HG02938 (cell line): Measurements from ENCODE around the gene ENPP7.

ENCODE experiments used
- ATAC-seq: cut with Tn5 transposase; IDR thresholded peaks from one replicate; pipeline ENCODE4 v1.9.1; 2021; ENCODE audit warnings: mild to moderate bottlenecking, moderate library complexity; ENCODE audit not compliant: unreplicated experiment

The ENPP7 gene, protein sequence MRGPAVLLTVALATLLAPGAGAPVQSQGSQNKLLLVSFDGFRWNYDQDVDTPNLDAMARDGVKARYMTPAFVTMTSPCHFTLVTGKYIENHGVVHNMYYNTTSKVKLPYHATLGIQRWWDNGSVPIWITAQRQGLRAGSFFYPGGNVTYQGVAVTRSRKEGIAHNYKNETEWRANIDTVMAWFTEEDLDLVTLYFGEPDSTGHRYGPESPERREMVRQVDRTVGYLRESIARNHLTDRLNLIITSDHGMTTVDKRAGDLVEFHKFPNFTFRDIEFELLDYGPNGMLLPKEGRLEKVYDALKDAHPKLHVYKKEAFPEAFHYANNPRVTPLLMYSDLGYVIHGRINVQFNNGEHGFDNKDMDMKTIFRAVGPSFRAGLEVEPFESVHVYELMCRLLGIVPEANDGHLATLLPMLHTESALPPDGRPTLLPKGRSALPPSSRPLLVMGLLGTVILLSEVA

DNA sequence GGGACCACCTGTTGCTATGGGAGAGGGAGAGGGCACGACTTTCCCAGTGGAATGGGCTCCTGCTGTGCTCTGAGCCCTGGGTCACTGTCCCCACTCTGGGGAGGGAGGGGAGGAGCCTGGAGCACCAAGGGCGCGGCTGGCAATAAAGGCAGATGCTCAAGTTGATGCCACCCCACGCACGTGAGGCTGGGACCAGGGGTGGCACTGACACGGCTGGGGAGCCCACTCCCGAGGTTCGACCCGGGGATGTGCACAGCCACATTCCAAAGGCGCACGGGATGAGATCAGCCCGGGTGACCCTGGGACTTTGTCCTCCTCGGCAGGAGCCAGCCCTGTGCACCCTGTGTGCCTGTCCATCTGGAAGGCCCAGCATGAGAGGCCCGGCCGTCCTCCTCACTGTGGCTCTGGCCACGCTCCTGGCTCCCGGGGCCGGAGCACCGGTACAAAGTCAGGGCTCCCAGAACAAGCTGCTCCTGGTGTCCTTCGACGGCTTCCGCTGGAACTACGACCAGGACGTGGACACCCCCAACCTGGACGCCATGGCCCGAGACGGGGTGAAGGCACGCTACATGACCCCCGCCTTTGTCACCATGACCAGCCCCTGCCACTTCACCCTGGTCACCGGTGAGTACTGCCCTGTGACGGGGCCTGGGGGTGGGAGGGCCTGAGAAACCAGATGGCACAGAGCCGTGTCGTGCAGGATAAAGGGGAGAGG, at the start of gene ENPP7:
ENPP7 (plus strand) TSS at position 175 of the 715 bp plus-strand sequence; CDS start at position 372, 197 bp downstream.
- ATAC-seq = no peak

DNA sequence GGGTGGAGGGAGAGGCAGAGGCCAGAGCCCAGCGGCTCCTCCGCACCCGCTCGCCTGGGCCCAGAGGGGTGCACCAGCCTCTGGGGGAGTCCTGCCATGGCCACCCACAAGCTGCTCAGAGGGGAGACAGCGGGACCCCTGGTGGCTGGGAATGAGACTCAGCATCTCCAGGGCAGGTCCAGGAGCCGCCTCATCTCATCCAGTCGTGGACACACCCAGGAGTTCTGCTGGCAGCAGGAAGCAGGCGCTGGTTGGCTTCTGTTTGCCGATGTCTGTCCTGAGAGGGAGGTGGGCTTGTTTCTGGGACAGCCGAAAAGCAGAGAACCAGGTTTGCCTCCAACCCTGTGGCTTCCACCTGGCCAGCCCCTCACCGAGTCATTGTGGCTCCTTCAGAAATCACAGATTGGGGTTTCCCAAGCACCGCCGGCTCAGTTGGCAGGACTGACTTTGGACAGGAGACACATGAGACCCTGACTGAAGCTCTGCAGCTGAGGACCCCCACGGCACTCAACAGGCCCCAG, 49.6 kb upstream of the ENPP7 start:
- no peak for ATAC-seq

DNA sequence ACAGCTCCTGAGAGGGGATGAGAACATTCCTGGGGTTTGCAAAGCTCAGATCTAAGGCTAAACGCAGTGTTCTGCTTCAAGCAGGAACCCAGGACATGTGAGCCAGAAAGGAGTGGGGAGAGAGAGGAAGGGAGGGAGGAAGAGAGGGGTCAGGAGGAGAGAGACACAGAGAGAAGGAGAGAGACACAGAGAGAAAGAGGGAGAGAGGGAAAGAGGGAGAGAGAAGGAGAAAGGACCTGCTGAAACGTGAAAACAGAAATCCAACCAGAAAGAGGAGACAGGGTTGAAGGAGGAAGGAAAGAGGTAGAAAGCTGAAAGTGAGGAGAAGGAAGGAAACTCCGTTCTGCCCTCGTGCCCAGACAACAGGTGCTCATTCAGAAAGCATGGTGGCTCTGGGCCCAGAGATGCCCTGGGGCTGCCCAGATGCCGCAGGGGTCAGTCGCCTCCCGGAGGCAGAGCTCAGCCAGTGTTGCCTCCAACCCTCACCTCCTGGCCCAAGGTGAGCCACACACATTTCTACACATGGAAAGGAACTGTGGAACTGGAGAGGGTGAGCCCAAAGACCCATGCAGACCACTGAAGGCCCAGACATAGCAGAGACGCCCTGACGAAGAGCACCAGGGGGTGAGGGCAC, 49.0 kb upstream of the ENPP7 start:
- no peak for ATAC-seq

DNA sequence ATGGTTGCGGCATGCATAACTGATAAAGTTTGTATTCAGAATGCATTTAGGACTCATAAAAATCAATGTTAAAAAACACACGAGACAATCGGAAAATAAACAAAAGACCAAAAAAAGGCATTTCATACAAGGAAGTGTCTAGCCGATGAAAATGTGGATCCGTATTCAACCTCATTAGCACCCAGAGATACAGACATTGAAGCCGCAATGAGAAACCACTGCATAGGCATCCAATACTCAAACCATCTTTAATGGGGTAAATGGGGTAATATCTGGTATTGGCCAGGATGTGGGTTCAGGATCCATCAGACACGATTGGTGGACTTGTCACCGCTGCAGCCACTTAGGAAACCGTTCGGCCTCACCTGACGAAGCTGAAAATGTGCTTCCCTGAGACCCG, 47.4 kb upstream of the ENPP7 start:
- no peak for ATAC-seq

DNA sequence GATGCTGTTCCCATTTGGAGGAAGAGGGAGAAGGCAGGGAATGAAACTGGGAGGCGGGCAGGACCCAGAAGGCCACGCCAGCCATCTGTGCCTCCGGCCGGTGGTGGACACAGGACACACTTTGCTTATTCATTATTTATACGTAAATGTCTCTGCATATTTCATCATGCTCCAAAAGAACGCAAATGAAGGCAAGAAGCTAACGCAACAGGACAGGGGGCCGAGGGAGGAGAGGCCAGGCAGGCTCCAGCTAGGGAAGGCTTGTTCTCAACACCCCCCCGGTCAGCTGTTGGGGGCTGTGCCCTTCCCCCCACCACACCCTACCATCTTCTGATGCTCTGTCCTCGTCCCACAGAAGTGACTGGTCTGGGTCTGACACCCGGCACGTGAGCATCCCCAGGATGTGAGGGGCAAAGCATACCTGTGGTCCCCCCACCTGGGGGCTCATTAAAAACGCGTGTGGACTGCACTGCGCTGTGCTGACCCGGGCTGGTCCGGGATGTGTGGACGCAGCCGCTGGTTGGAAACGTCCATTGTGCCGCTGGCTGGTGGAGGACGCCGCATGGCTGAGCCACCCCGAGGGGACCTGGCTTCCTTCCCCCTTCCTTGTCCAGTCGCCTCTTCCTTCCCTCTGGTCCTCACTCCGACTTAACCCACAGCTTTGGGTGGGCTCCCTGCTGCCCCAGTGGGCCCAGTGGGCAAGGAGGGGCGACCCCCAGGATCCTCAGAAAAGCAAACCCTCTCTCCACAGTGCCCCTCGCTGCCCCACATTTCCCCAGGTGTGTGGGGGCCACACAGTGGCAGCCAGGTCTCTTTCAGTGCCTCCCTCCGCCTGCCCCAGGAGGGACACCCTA, 46.4 kb upstream of the ENPP7 start:
- ATAC-seq = no peak

DNA sequence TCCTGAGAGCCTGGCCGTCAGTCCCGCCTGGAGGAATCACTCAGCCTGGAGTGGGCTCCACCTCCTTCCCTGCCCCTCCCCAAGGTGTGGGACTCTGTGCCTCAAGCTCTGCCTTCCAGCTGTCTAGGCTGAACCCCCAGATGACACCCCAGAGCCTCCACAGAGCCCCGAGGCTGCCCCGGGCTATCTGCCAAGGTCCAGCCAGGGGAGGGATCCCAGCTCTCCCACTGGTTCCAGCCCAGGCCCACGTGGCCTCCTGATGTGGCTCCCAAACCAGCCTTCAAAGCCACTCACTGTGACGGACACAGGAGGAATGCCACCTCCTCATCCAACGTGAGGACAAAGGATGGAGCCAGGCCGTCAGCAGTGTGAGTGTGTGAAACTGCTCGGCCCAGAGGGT, 45.6 kb upstream of the ENPP7 start:
- ATAC-seq = no peak

DNA sequence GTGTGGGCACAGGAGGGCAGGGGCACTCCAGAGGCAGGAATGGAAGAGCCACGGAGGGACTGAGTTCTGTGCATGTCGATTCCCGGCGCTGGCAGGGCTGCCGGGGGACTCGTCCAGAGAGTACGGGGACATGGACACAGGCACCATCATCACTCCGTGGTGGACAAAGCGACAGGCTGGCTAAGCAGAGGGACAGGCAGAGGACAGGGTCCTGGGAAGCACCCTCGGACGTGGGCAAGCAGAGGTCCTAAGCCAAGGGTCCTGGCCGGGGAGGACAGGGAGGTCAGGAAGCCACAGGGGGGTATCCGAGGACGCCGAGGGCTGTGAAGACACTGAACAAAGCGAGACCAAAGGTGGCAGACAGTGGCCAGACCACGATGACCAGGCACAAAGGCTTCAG, 44.3 kb upstream of the ENPP7 start:
- no peak for ATAC-seq

DNA sequence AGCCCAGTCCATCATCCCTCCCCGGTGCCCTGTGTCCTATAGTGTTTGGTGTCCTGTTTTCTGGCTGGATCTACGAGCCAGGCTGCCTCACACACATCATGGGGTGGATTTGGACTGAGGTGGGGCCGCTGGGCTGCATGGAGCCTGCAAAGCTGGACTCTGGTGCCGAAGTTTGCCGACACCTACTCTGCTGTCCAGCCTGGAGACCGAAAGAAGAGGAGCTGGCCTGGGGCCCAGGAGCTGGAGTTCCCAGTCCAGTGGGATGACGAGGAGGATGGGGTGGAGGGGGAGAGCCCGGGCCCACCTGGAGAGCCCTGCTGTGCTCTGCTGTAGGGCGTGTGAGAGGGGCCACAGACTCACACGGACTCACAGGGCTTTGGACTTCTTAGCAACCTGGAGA, 40.3 kb upstream of the ENPP7 start:
- no peak for ATAC-seq

DNA sequence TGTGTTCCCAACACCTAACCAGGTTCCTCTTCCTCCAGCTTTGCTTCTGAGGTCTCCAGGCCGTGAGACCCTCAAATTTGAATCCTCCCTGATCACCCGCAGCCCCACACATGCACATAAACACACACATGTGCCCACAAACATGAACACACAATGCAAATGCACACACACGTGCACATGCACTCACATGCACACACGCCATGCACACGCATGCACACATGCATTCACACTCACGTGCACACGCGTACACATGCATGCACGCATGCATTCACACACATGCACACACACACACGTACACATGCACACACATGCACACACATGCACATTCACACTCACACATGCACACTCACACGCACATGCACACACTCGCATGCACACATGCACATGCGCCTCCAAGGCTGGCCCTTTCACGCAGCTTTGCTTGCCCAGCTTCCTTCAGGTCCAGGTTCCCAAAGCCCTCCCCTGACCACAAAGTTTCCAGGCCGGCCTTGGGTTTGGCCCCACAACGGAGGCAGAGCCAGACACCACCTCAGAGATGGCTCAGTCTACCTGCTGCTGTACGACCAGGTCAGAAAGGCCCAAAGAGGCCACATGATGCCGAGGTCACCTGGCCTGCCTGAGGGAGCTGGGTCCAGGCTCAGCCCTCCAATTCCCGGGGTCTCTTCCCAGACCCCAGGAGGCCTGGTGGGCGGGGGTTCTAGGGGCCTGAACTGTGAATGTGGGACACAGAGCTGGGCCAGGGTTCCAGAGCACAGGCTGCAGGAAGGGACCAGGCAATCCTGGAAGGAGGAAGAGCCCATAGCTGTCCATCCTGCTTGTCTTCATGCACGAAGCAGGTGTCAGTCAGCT, 39.5 kb upstream of the ENPP7 start:
- ATAC-seq = no peak

DNA sequence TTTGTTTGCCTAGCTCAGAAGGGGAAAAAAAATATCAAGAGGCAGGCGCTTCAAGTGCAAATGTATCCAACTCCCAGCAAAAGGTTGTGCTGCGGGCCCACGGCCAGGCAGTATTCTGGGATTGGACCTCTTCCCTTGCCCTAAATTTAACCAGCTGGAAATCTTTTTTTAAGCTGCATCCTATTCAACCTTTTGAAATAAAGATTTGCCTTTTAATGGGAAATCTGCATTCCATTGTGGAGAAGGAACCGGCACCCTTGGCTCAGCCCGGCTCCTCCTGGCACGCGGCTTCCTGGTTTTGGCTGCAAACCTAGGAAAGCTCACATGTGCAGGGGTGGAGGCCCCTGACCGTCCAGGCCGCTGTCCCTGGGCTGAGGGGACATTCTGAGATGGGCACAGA, 38.8 kb upstream of the ENPP7 start:
- no peak for ATAC-seq

DNA sequence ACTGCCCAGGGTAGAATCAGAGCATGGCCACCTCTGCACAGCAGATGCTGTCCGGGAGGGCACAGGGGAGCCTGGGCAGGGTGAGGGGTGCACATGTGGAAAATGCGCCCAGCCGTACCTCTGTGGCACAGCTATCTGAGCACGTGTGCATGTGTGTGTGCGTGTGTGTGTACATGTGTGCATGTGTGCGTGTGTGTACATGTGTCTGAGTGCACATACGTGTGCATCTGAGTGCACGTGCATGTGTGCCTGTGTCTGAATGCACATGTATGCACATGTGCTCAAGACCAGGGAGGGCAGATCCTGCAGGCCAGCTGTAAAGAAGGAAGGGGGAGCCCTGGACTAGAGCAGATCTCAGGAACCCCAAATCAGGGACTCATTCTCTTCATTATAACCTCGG, 37.3 kb upstream of the ENPP7 start:
- no peak for ATAC-seq

DNA sequence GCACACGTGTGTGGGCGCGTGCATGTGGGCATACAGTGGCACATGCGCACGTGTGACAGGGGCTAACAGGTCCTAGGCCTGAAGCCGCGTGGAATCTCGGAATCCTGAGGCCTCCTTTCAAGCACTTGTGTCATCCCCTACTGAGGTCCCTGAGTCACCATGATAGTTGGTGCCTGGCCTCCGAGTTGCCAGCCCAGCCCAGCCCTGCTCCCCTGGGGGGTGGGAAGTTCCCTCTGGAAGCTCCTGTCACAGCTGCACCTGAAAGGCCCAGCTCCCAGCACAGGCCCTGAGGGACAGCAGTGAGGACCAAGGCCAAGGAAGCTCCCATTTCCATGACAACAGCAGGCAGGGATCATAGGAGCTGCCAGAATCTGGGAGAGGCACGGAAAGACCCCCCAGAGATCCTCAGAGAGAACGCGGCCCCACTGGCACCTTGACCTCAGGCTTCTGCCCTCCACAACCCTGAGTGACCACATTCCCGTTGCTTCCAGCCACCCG, 35.4 kb upstream of the ENPP7 start:
- ATAC-seq = no peak

DNA sequence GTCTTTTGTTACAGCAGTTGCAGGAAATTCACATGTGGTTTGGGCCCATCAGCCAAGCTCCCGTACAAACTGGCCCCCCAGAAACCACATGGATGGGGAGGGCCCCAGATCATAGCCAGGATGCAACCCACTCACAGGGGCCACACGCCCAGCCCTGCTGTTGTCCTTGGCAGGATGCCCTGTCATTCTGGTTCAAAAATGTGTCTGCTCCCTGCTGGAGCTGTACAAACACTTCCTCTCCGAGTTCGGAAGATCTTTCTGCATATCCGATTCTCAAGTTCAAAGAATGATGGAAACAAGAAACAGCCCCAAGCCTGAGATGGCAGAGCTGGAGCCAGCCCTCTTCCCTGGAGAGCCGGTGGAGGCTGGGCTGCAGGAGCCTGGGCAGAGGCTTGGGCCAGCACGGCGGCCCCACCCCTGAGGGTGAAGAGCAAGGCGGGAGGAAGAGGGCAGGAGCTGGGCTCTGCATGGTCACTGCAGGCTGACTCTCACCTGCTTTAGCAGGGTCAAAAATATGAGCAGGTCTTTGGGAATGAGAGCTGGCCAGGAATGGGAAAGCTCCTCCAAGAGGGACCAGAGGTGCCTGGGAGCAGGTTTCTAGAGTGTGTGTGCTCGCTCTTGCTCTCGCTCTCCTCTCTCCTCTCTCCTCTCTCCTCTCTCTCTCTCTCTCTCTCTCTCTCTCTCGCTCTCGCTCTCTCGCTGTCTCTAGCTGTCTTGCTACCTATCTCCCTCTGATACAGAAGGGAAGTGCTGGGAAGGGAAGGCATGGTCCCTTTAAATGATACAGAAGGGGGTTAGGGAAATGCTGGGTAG, 34.7 kb upstream of the ENPP7 start:
- no peak for ATAC-seq

DNA sequence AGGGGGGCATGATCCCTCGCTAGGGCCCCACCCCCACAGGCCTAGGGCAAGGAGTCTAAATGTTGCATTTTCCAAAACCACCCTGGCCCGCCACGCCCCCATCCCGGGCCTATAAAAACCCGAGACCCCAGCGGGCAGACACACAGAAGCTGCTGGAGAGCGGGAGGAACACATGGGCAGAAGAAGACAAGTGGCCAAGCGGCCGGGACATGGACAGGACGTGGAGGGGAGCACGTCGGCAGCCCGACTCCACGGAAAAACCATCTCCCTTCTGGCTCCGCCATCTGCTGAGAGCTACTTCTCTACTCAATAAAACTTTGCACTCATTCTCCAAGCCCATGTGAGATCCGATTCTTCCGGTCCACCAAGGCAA, 34.1 kb upstream of the ENPP7 start:
- no peak for ATAC-seq

DNA sequence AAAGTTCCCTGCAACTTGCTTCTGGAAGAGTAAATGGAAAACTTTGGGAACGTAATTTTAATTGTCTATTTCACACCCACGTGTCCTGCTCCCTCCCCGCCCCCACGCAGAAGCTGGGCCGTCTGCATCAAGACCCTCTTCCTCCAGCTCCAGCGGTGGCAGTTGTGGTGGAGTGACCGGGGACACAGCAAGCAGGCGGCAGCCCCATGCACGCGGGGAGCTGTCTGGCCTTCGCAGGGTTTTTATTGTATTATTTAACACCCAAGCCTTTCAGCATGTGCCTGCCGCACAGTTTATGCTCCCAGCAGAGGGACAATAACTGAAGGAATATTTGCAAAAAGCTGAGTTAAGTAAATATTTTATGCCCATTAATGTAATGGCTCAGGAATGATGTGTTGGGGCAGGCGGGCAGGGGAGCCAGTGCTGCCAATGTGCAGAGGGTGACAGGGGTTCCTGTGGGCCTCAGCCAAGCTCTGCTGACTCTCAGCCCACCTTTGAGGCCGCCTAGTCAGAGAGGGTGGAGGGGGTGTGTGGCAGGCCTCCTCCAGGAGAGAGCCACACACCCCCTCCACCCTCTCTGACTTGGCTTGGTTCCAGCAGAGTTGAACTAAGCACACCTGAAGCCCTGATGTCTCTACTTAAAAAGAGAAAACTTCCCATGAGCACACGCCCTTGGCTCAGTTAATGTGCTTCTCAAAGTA, 32.4 kb upstream of the ENPP7 start:
- no peak for ATAC-seq

DNA sequence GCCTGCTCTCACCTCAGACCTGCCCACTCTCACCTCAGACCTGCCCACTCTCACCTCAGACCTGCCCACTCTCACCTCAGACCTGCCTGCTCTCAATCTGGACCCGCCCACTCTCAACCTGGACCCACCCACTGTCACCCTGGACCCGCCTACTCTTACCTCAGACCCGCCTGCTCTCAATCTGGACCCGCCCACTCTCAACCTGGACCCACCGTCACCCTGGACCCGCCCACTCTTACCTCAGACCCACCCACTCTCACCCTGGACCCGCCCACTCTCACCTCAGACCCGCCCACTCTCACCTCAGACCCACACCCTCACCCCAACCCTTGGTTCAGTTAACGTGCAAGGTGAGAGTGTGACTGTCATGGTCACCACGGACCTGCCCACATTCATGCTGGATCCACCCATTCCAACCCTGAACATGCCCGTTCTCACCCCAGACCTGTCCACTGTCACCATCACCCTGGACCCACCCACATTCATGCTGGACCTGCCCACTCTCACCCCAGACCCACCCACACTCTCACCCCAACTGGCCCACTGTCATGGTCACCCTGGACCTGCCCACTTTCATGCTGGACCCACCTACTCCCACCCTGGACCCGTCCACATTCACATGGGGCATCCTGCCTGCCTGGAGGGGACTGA, 31.2 kb upstream of the ENPP7 start:
- ATAC-seq = no peak

DNA sequence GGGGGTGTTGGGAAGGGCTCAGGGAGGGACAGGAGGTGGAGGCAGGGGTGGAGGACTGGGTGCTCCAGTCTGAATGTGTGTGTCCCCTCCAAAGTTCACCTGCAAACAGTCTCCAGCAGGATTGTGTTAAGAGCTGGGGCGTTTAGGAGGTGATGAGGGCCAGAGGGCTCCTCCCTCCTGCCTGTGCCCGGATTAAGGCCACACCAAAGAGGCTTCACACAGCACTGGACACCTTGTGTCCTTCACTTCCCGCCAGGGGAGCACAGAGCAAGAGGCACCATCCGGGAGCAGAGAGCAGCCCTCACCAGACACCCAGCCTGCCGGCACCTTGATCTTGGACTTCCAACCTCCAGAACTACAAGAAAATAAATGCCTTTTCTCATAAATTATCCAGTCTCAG, 30.2 kb upstream of the ENPP7 start:
- ATAC-seq = no peak

DNA sequence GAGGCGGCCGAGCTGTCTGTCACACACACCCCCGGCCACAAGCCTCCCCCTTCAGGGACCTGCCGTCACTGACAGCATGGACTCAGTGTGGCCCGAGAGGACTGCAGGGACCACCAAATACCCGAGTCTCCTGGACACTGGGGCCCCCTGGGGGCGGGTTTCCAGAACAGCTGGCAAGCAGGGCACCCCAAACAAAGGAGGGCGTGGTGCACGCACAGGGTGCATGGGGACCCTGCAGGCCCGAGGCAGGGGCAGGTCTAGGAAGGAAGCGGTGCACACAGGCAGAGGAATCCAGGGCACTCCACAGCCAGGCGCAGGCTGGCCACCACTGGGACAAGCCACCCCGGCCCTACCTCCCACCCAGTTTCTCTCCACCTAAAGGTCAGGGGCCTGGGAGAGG, 28.7 kb upstream of the ENPP7 start:
- ATAC-seq = no peak
